Mesothelial cell of epicardium (in vitro differentiated cells): Measurements from ENCODE around the gene ARMC5. TPM values are rescaled to one million over a fixed set of nuclear protein-coding genes. Genes with fewer than 3 reads are reported as not detected.
A peak's percentile ranks its signal among the peaks of the same experiment; 100 is the strongest.

ENCODE experiments used
- DNase-seq, 2 experiments: peaks; one replicate each; pipeline ENCODE4 v3.0.0; 2021; ENCODE audit warnings: low spot score in 2 of 2; ENCODE audit not compliant: unreplicated experiment in 2 of 2
- H3K27ac Mint-ChIP-seq: 2 replicates; pipeline ENCODE4 v1.8.0; 2021; ENCODE audit warnings: mixed read lengths
- H3K27me3 Mint-ChIP-seq: 2 replicates; pipeline ENCODE4 v1.8.0; 2021; ENCODE audit warnings: low read depth, mixed read lengths
- H3K36me3 Mint-ChIP-seq: 2 replicates; pipeline ENCODE4 v1.8.0; 2021; ENCODE audit warnings: mixed read lengths
- H3K4me1 Mint-ChIP-seq: 2 replicates; pipeline ENCODE4 v1.8.0; 2021; ENCODE audit warnings: mixed read lengths
- H3K4me3 Mint-ChIP-seq: 2 replicates; pipeline ENCODE4 v1.8.0; 2021; ENCODE audit warnings: mild to moderate bottlenecking, moderate library complexity, mixed read lengths
- H3K9me3 Mint-ChIP-seq: 2 replicates; pipeline ENCODE4 v1.8.0; 2021; ENCODE audit warnings: mixed read lengths
- CTCF ChIP-seq: fragments of 200-600 bp; sonication (generic); IDR thresholded peaks from one replicate; pipeline ENCODE4 v1.5.0; 2021; ENCODE audit warnings: antibody characterized with exemption; ENCODE audit not compliant: unreplicated experiment
- total RNA-seq: library from RNA; stranded (reverse); gene quantifications from 3 replicates; pipeline ENCODE4 v1.2.1, GENCODE V29; 2021

Gene ARMC5
- total RNA-seq, 1 donor from 2014 or later = 18.5 TPM

- peak; percentile 65 for TF ChIP-seq CTCF
- Mint-ChIP-seq H3K4me3 (peak overlapping the region; percentile 87), H3K27ac (peak overlapping the region; percentile 98), H3K4me1 (peaks cover 31% of the 10 kb centered on the region), H3K27me3 (no peaks in the 10 kb centered on the region), H3K36me3 (peaks cover 16% of the 10 kb centered on the region), H3K9me3 (no peaks in the 10 kb centered on the region)
- DNase-seq = no peak
Measured at GRCh38 chr16:31460582-31461002, 1.3 kb downstream of the ARMC5 start.

- Mint-ChIP-seq H3K4me1 (peaks cover 25% of the 10 kb centered on the region), H3K36me3 (peaks cover 16% of the 10 kb centered on the region), H3K27me3 (no peaks in the 10 kb centered on the region), H3K4me3 (peak overlapping the region; percentile 46), H3K27ac (peak overlapping the region; percentile 80), H3K9me3 (no peaks in the 10 kb centered on the region)
- DNase-seq = no peak
- no peak for TF ChIP-seq CTCF
Measured at GRCh38 chr16:31461201-31461920, 2.1 kb downstream of the ARMC5 start.

- no peaks in the 10 kb centered on the region for H3K9me3 Mint-ChIP-seq
- no peak for DNase-seq
- TF ChIP-seq CTCF = no peak
- H3K4me1 Mint-ChIP-seq = peaks cover 19% of the 10 kb centered on the region
- no peaks in the 10 kb centered on the region for H3K27me3 Mint-ChIP-seq
- no peak overlapping the region for H3K4me3 Mint-ChIP-seq
- H3K36me3 Mint-ChIP-seq = peaks cover 20% of the 10 kb centered on the region
- H3K27ac Mint-ChIP-seq = no peak overlapping the region
Measured at GRCh38 chr16:31461921-31462804, 2.9 kb downstream of the ARMC5 start.

GRCh38 chr16:31464348-31464769, 5.1 kb downstream of the ARMC5 start:
- Mint-ChIP-seq H3K4me3 (no peak overlapping the region), H3K27ac (no peak overlapping the region), H3K4me1 (peaks cover 12% of the 10 kb centered on the region), H3K36me3 (peaks cover 20% of the 10 kb centered on the region), H3K27me3 (no peaks in the 10 kb centered on the region), H3K9me3 (no peaks in the 10 kb centered on the region)
- no peak for TF ChIP-seq CTCF
- DNase-seq = no peak

- Mint-ChIP-seq H3K27me3 (no peaks in the 10 kb centered on the region), H3K4me1 (peaks cover 12% of the 10 kb centered on the region), H3K36me3 (peaks cover 20% of the 10 kb centered on the region), H3K9me3 (no peaks in the 10 kb centered on the region), H3K27ac (no peak overlapping the region), H3K4me3 (no peak overlapping the region)
- no peak for TF ChIP-seq CTCF
- DNase-seq = no peak
Measured at GRCh38 chr16:31464781-31465260, 5.5 kb downstream of the ARMC5 start.
